HG03558 (cell line): ENCODE results near the gene DLG2.
"Not testable (repeated sequence)": the region's sequence is repeated elsewhere in the genome, so short reads cannot be mapped to it uniquely, and the experiment has no call there.

Source experiments
- ATAC-seq: cut with Tn5 transposase; IDR thresholded peaks from one replicate; pipeline ENCODE4 v1.9.1; 2021; ENCODE audit warnings: moderate number of reproducible peaks; ENCODE audit not compliant: unreplicated experiment; ENCODE audit errors: extremely low read depth

Gene DLG2

DNA sequence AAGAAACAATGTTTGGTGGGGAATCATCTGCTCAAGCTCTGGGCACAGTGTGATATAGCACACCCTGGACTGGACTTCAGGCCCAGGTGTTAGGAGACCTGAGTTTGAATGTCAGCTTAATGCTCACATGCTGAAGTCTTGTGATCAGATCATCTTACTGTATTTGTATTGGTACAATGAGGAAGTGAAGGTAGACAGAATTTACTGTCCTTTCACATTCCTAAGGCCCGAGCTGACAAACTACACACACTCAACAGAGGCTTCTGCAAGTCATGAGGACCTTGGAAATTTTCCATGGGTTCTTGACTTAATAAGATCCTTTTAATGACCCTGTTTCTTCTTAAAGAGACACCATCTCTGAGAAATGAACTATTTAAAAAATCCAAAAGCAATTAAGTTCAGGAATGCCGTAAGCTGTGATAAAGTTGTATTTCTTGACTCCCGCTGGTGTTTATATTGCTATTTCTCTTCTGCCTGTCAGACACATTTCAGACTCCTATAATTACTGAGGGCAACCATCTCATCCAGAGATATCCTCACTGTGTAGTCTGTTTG, 802.0 kb downstream of the DLG2 start:
- ATAC-seq = no peak

DNA sequence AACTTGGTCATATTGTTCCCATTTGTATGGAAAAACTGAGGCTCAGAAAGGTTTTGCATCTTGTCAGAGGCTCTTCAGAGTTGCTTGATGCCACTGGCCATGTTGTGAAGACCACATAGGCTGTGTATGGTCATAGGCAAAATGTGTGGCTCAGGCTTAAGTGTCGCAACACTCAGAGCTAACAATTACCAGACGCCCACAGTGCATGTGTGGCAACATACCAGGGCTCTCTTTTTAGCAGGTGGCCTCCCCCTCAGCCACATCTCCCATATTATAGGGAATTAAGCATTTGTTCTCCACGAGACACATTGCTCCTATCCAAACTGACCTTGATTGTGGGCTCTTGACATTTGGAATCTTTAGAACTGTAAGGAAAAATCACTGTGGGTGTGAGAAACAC, 802.5 kb downstream of the DLG2 start:
- no peak for ATAC-seq

DNA sequence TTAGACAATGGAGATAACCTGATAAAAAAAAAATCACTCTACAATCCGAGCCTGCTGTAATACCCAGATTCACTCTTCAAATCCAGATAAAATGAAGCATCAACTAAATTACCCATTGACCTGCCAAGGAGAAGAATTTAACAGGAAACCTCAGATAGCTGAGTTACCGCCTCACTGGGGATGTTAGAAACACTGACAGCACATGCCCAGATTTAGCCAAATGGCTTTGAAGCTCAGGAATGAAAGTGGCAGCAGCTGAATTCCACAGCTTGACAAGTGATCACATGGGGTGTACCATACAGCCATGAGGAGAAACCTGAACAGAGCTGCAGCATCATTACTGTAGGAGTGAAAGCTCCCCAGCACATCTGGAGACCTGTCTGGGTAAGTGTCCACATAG, 807.6 kb downstream of the DLG2 start:
- ATAC-seq = no peak

- ATAC-seq = no peak
Measured at GRCh38 chr11:84819128-84819527, 808.0 kb downstream of the DLG2 start.

- no peak for ATAC-seq
Measured at GRCh38 chr11:84817998-84818397, 809.1 kb downstream of the DLG2 start.

GRCh38 chr11:84812471-84812969, 814.6 kb downstream of the DLG2 start:
- ATAC-seq = no peak

GRCh38 chr11:84806354-84806753, 820.8 kb downstream of the DLG2 start:
- ATAC-seq = no peak

- ATAC-seq = no peak
Measured at GRCh38 chr11:84804041-84804440, 823.1 kb downstream of the DLG2 start.

GRCh38 chr11:84800755-84801346, 826.3 kb downstream of the DLG2 start:
- ATAC-seq = no peak

GRCh38 chr11:84799112-84799511, 828.0 kb downstream of the DLG2 start:
- no peak for ATAC-seq

- no peak for ATAC-seq
Measured at GRCh38 chr11:84795698-84796097, 831.4 kb downstream of the DLG2 start.

DNA sequence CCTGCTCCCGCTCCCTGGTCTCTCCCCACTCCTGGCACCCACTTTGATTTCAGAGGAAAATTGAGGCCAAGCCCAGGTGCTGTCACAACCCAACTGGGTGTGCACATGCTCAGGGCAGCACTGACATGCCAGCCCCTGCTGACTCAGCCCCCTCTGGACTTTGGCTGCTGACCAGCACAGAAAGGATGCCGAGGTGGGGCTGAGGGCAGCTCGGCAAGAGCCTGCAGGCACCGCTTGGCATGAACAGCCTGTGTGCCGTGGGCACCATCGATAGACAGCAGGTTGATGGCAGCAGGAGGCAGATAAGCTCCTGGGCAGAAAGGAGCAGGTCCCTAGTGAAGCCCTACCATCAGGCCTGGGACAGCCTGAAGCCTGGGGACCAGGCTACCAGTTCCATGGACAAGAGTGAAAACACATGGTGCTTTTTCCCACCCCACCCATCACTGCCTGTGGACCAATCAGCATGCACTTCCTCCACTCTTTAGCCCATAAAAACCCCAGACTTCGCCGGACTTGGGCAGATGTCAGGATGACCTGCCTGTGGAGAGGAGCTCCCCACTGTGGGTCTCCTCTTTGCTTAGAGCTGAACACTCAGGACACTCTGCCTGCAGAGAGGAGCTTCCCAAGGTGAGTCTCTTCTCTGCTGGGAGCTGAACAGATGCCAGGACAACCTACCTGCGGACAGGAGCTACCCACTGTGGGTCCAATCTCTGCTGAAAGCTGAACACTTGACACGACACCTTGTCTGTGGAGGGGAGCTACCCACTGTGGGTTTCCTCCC, 832.3 kb downstream of the DLG2 start:
- no peak for ATAC-seq

DNA sequence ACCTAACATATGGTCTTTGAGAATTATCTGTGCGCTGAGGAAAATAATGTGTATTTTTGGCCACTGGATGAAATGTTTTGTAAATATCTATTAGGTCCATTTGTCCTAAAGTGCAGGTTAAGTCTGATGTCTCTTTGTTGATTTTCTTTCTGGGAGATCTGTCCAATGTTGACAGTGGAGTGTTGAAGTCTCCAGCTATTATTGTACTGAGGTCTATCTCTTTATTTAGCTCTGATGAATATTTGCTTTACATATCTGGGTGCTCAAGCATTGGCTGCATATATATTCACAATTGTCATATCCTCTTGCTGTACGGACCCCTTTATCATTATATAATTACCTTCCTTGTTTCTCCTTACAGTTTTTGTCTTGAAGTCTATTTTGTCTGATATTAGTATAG, 833.8 kb downstream of the DLG2 start:
- ATAC-seq = no peak

GRCh38 chr11:84790849-84791427, 836.2 kb downstream of the DLG2 start:
- ATAC-seq = no peak

DNA sequence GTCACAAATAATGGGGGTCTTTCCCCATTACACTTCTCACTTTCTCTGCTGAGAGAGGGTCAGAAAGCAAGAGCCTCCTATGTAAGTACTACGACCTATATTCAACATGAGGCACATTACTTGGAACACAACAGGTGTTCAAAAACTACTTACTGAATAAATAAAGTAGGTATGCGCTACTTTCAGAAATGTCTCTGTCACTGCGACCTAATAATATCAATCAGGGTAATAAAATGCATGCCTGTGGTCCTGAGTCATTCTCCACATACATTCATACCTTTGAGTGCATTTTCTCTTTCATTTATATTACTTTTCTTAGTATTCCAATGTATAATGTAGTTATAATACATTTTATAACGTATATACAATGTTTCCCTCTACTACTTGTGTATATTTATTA, 838.9 kb downstream of the DLG2 start:
- ATAC-seq = no peak

GRCh38 chr11:84784158-84784557, 843.0 kb downstream of the DLG2 start:
- not testable (repeated sequence) for ATAC-seq

GRCh38 chr11:84780689-84781293, 846.4 kb downstream of the DLG2 start:
- no peak for ATAC-seq

- ATAC-seq = no peak
Measured at GRCh38 chr11:84775503-84775902, 851.6 kb downstream of the DLG2 start.

DNA sequence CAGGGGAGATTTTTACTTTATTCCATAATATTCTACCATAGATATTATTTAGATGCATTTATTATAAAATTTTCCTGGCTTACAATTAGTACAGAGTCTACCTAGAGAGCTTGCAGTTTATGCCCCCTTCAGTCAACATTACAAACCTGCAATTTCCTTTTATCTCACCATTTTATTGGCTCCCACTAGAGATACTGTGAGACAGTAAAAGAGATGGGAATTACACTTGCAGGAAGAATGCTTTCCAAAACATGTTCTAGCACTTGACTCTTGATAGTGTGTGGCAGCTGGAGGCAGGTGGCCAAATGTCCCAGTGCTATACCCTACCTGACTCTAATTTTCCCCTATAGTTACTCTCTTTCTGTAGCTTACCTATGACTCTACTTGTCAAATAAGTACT, 863.2 kb downstream of the DLG2 start:
- no peak for ATAC-seq

DNA sequence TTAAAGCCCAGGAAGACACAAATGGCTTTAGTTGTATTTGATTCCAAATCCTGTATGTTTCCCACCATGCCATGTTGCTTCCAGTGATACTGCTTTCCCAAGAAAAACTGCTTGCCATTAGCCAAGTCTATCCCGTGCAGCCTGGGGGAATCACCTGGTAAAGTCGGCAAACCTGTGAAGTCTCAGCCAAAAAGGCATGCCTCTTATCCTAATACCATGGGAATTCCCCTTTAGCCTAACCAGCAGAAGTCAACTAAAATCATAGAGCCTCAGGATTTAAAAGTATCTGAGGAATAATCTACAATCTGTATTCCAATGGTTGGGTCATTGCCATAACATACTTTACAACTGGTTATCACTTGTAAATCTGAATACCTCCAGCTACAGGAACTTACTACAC, 869.4 kb downstream of the DLG2 start:
- no peak for ATAC-seq

DNA sequence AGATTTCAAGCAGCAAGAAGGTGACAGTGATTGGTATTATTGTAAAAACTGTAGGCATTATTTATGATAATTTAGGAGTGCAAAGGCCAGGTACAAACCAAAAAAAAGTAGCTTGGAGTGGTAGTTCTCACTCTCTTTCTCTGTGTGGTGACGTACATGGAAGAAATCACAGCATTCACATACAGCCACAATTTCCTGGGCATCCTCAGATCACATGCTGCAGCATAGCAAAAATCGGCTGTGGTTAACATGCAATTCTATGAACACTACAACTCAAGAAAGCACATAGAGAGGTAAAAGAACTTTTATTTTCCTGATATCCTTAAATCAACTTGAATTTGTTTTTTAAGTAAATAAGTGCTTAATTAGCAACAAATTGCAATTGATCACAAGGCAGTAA, 875.8 kb downstream of the DLG2 start:
- ATAC-seq = no peak
